Activated CD8-positive, alpha-beta memory T cell treated with anti-CD3 and anti-CD28 coated beads, Interleukin-2, amount 50 U/mL, for 24 hours (primary cell): ENCODE results near the gene ZNHIT3.
"Not testable (repeated sequence)": the region's sequence is repeated elsewhere in the genome, so short reads cannot be mapped to it uniquely, and the experiment has no call there.

Experiments used
- DNase-seq: peaks from one replicate; pipeline ENCODE4 v3.0.0-alpha.2; 2020; ENCODE audit errors: extremely low read depth

Gene ZNHIT3

DNA sequence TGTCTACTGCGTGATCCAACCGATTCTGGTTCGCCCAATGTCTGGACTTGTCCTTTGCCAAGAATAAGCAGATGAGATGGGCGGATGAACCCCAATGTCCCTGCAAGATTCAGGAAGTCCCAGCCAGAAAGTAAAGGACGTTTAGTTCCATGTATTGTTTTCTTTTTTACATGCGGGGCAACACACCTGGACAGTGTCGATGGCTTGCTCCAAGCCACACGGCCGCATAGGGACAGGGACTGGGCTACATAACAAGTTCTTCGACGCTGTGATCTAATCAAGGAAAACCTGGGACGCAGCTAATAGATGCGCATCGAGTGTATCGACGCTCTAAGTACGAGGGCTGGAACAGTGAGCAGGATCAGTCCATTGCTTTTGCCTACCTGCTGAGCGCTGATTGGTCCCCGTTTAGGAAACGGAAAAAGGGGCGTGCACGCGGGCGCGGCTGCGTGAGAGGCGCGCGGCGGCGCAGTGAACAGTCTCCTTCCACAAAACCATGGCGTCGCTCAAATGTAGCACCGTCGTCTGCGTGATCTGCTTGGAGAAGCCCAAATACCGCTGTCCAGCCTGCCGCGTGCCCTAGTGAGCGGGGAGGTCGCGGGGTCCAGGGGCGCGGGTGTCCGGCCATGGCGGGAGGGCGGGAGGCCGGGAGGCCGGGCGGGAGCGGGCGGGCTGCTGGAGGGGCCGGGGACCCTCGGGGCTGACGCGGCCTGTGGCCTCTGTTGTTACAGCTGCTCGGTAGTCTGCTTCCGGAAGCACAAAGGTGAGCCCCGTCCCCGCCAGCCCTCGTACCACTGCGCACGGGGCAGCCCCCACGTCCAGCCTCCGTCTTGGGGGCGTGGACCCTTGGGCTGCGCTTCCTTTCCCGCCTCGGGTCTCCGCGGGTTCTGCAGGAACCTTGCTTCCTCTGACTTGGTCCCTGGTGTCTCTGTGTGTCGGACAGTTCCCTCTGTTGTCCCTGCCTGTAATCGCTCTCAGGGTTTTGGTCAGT is at the start of gene ZNHIT3:
TSS of gene ZNHIT3 (plus strand) at position 478 of the 991 bp plus-strand sequence. CDS start at position 497, 19 bp downstream.
- DNase-seq = peak; percentile 85

DNA sequence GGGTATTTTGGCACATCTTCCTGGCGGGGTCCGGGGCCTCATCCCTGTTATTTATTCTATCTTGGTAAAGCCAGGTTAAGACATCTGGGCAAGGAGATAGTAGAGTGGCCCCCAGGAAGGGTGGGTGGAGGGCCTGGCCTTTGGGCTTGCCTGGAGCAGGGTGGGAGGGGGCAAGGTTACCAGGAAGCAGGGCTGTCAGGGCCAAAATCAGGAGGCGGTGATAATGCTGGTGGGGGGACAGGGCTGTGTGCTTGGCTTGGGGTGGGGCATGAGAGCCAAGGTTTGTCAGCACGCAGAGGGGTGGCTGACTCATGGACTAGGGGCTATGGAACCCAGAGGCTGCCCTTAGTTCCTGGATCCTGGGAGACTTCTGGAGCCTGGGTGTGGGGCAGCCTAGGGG is 44.7 kb upstream of the ZNHIT3 start:
- DNase-seq = not testable (repeated sequence)

DNA sequence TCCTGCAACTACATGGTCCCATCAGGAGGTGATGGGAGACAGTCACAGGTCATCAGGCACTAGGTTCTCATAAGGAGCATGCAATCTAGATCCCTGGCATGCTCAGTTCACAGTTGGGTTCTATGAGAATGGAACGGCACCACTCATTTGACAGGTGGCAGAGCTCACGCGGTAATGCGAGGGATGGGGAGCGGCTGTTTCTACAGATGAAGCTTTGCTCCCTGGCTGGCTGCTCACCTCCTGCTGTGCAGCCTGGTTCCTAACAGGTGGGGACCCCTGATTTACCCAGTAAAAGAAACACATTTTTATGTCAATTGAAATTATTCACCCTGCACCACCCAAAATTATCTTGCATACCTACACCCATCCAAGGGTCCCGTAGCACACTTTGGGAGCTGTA is 42.7 kb upstream of the ZNHIT3 start:
- DNase-seq = no peak

DNA sequence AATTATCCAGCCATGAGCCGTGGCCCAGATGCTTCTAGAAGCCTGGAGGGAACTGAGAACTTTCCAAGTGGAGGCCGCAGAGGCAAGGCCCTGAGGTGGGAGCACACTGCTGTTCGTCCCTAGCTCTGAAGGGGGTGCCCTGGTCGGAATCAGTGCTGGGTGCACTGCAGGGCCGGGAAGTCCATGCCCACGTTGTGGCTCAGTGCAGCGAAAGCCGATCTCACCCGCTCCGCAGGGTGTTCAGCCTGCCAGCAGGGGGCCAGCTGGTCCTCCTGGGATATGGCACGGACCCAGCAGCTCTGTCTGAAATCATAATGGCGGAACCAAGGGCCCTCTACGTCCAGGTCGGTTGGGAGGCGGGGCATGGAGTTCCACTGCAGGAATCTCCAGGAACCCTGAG is 36.5 kb upstream of the ZNHIT3 start:
- DNase-seq = not testable (repeated sequence)

DNA sequence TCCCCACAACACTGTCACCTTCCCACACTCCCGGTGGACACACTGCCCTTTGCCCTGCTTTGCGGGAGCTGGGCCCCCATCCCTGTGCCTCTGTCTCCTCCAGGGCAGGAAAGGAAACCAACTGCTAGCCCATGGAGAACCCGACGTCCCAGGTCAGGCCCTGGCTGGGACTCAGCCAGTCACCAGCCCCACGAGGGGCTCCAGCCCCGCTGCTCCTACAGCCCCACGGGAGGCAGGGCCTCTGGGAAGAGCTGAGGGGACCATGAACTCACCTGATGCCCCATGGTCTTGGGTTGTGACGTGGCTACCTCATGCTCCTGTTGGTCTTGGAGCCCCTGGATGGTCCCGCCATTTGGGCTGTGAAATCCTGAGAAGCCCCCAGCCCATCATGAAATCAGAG is 33.6 kb upstream of the ZNHIT3 start:
- not testable (repeated sequence) for DNase-seq

DNA sequence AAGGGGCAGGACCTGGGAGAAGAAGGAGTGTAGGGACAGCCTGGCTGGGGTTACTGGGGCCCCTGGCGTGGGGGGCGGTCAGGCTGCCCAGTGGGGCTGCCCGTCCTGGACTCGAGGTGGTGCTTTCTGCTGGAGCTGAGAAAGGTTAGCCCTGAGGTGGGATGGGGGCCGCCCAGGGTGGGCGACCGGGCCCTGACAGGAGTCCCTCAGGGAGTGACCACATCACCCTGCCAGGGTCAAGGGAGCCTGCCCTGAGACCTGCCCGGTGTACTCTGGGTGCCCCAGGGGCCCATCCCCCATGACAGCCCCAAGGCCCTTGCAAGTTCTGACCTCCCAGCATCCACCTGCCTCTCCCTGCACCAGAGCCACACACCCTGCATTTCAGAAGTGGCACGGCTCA is 28.8 kb upstream of the ZNHIT3 start:
- not testable (repeated sequence) for DNase-seq

DNA sequence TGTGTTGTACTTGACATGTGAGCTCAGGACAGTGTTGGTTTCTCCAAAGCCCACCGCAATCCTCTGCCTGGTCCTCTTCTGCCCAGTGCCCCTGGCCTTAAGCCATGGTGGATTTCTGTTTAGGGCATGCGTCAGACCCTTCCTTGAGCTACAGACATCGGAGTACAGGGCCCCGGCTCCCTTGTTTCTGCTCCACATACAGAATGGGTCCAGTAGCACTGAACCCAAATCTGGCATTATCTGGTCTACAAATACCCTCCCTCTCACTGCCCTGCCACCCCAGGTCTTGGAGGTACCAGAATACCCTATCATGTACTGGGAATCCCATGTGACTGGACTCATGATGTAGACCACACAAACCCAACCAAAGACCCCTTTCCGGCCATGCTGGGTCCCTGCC is 27.4 kb upstream of the ZNHIT3 start:
- DNase-seq = no peak

DNA sequence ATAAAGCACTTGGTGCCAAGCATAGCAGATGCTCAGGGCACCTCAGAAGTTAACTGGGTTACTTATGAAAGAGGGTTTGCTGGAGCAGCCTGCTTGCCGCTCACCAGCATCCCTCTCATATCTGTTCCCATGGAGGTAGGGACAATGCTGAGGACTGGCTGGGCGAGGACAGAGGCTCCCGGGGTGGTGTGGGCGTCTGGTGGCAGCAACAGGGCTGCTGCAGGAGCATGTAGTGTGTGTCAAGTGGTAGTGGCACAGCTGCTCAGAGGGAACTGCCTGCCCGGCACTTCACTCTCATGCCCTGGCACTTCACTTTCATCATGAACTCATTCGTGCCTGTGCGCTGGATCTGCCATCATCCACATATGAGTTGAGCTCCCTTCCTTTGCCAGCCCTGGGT is 26.9 kb upstream of the ZNHIT3 start:
- DNase-seq = no peak

DNA sequence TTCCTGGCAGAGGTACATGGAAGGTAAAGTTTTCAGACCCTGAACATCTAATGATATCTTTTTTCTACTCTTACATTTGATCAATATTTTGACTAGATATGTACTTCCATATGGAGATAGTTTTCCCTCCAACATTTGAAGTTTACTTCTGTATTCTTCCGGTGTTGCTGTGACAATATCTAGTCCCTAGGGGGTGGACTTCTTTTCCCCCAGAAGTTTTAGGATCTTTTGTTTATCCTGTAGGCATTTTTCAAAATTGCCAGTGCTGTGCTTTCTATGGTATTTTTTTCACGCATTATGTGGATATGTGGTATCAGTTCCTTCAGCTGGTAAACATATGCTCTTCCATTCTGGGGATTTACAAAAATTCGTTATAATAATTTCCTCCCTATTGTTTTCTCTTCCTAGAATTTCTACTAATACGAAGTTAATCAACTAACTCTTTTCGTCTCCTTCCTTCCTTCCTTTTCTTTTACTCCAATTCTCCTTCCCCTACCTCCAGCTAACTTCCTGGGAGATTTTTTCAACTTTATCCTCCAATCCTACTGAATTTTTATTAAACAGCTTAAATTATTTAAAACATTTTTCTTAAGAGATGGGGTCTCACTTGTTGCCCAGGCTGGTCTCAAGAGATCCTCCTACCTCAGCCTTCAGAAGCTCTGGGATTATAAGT is 26.1 kb upstream of the ZNHIT3 start:
- no peak for DNase-seq

DNA sequence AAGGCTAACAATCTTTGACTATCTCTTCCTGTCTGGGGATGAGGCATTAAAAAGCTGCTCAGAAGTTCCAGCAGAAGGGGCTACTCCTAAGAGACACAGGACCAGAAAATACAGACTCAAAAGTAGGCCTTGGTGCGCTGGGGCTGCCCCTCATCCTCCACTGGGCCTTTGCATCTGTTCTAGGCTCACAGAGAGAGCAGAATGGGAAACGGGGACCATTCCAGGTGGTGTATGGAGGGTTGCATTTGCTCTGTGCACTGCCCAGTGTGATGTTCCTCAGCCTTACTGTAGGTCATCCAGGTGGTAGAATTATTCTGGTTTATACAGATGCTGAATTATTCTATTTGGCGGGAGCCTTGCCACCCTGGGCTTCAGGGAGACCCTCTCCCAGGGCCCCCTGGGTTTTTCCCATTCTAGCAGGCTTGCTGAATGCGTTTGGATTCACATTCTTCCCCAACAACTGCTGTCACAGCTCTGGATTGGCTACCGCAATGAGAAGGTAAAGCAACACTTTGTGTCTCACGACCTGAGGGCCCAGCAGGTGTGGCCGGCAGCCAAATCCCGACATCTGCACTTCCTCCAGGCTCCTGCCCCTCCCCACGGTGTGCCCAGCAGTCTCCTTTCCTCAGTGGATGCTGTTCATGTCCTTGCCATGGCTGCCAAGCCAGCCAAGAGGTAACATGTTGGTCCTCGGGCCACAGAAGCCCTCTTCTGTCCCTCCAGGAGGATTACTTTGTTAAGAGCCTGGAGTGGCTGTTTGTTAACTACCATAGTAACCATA is 25.0 kb upstream of the ZNHIT3 start:
- DNase-seq = no peak

DNA sequence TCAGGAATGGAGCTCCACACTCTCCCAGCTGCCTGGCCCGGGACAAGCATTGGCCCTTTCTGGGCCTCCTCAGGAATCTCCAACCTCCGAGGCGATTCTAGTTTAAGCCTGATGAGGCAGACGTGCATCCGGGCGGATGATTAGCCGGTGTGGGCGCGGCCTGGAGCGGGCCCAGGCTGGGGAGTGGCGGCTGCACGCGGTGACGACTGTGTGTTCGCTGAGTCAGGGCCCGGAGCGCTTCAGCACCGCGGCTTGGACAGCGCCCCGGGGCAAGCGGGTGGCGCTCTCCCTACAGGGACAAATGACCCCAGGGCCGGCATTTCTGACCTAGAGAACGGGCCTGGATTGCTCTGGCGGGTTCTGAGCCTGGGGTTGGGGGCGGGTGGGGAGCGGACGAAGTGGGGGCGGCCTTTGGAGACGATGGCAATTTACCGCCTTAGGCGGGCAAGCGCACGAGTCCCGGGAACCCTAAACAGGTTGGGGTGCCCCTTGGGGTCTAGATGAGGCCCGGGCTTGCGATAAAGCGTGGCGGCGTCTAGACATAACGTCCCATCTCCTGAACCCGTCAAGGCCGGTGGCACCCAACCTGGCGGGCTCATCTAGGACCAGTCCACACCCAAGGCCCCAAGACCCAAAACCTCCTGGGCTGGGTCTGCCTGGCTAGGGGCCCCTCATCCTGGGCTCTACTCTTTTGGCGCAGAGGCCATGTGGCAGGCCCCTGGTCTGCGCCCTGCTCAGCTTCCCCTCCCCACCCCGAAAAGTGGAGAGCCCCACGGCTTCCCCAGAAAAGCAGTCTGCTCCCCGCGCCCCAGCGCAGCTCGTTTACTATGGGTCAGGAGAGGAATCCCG is 22.3 kb upstream of the ZNHIT3 start:
- no peak for DNase-seq

DNA sequence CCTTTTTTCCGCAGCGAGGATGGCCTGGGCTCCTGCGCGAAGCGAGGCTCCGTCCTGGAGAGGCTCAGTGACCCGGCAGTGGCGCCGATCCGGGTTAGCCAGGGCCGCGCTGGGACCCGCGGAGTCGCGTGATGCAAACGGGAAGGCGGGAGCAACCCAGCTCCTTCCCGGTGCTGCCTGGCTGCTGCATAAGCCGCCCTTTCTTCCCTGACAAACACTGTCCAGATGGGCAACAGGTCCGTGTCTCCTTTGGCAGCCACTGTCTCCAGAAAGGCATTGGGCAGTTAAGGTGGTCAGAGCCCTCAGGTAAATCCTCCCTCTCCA is 21.8 kb upstream of the ZNHIT3 start:
- no peak for DNase-seq

DNA sequence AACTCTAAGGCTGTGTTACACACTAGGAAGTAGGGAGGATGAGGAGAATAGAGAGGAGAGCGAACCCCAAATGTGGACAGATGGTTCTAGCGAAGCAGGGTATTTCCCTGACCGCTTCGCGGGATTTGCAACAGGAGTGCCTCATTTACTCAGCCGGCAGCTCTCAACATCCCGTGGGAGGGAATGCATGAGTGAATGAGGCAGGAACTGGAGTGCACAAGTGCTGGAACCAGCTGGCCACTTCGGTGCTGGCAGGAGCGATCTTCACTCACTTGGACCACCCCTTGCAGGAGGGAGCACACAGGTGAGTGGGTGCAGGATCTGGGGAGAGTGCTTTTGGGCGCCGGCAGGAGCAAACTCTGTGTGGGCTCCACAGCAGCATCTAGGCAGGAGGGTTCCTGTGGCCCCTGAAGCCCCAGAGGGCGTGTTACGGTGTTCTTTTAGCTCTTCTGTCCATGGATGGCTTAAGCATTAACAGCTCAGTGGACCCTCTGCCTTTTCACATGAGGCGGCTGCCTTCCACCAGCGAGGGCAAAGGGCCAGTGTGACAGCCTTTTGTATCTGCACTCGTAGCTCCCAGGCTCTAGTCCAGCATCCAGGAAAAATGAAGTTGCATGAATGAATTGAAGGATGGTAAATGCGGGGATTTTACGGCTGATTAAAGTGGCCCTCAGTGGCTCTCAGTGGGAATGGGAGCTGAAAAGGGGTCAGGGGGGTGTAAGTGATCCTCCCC is 17.4 kb upstream of the ZNHIT3 start:
- no peak for DNase-seq

DNA sequence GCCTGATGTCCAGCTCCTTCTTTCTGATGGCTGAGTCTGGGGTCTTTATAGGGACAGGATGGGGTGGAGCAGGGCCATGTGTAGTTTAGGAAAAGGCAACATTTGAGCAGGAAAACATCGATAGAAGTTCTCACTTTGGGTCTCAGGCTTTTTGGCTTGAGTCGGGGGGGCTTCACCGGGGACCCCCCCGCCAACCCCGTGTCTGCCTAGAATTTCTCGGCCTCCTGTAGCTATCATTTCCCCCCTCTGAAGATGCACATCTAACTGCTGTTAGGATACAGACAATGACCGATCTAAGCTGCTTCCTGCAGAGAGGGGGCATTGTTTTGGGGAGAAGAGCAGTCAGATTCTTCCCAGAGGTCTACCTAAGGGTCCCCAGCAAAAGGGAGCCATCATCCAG is 16.7 kb upstream of the ZNHIT3 start:
- DNase-seq = no peak

DNA sequence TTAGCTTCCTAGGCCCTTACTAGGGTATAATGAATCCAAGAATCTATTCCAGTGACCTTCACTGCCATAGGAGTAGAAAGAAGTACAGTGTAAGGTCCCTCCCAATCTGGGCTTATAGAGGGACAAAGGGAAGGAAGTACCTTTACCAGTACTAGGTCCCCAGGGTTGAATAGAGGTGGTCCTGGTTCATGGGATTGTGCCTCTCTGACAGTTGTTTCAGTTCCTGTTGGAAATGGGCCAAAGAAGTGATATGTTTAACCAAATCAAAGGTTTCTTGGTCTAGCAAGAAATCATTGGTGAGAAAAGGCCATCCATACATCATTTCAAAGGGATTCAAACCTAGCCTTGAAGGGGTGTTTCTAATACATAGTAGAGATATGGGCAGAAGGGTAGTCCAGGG is 16.0 kb upstream of the ZNHIT3 start:
- no peak for DNase-seq

DNA sequence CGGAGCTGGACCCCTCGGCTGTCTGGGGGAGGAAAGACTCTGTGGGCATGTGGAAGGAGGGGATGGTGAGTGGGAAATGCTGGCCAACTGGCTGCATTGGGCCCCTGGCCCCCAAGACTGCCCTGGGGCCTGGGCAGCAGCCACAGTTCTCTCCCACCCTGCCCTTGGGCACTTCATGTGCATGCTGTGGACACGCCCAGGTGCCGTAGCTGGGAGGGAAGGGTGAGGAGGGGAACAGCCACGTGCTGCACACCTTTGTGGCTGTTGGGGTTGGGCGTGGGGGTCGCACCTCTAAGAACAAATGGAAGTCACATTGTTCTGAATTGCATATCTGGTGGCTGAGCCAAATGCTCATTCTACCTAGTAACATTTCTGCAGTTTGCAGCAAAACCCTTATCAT is 11.9 kb upstream of the ZNHIT3 start:
- no peak for DNase-seq

DNA sequence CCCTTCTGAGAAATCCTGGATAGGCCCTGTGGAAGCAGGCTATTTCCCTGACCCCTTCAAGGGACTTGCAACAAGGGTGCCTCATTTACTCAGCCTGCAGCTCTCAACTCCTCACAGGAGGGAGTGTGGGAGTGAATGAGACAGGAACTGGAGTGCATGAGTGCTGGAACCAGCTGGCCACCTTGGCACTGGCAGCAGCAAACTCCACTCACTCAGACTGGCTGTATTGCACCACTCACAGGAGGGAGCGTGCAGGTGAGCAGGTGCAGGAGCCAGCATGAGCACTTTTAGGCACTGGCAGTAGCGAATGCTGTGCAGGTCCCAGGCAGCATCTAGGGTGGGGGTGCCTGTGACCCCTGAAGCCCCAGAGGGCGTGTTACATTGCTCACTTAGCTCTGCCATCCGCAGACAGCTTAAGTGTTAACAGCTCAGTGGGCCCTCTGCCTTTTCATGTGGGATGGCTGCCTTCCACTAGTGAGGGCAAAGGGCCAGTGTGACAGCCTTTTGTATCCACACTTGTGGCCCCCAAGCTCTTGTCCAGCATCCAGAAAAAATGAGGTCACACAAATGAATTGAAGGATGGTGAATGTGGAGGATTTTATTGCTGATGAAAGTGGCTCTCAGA is 11.0 kb upstream of the ZNHIT3 start:
- DNase-seq = no peak

DNA sequence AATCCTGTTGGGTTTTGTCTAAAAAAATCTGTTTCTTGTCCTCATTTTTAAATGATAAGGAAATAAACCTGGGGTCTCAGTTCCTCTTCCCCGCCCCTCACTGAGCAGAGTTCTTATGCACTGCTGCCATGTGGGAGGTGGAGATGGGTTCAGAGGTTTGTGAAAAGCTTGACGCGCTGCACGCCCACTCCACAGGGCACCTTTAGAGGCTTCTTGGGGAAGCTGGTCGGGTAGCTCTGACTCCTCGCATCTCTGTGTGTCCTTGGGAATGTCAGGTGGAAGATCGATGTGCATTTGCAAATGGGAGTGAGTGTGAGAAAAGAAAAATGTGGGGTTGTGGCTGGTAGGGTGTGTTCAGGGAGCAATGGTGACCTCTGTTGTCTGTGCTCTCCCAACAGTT is 4.7 kb upstream of the ZNHIT3 start:
- no peak for DNase-seq

DNA sequence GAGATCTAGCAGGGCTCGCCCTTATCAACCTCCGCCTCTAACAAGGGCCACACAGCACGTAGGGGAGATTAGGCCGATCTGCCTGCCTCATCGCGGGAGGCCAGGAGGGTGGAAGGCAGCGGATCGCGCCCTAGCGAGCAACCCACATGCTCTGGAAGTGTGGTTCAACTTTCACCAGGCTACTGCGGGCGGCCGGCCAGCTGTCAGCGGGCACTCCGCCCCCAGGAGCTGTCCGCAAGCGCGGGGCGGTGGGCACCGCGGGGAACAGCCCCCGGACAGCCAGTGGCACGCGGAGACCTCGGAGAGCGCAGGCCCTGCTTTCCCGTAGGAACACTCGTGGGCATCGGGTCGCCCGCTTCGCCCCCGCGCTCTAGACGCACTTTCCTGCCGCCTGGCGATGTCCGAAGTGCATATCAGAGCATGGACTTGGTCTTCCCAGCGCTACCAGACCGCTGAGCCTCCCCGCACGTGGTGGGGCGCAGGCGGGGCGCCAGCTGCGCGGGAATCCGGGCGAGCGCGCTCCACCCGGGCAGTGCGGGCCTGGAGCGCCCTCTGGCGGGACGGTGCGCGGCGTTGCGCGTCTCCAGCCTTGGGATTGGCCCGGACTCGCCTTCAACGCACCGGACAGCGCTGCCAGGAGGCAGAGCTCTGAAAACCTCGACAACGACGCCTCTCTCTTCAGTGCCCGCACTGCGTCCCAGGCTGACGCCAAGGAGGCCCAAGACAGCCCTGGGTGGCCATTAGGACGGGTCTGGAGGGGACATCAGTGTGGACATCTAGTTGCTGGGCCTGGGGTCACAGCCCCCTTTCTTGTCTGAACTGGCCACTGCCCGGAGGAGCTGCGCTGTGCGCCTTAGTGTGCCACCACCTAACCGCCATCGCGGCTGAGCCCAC is 3.6 kb upstream of the ZNHIT3 start:
- peak; percentile 48 for DNase-seq
